Memory B cell (primary cell): ENCODE results near the gene ZNF33B.
"Not testable (repeated sequence)": the region's sequence is repeated elsewhere in the genome, so short reads cannot be mapped to it uniquely, and the experiment has no call there.

Source experiments
- ATAC-seq: fragments of 150-1000 bp; cut with Tn5 transposase; 2 replicates; pipeline ENCODE4 v1.10.0; 2021; ENCODE audit warnings: low read depth, mild to moderate bottlenecking, moderate library complexity
- DNase-seq, 2 donors: peaks; one replicate each; pipeline ENCODE4 v3.0.0; 2022; ENCODE audit warnings: low spot score in 2 of 2
- H3K27ac Mint-ChIP-seq: one replicate; pipeline ENCODE4 v1.8.0; 2022; ENCODE audit warnings: mild to moderate bottlenecking, moderate library complexity, mixed read lengths
- H3K27me3 Mint-ChIP-seq: one replicate; pipeline ENCODE4 v1.8.0; 2022; ENCODE audit warnings: mixed read lengths
- H3K36me3 Mint-ChIP-seq: one replicate; pipeline ENCODE4 v1.8.0; 2022; ENCODE audit warnings: mild to moderate bottlenecking, mixed read lengths
- H3K4me1 Mint-ChIP-seq: one replicate; pipeline ENCODE4 v1.8.0; 2022; ENCODE audit warnings: mixed read lengths
- H3K4me3 Mint-ChIP-seq: one replicate; pipeline ENCODE4 v1.8.0; 2022; ENCODE audit warnings: mild to moderate bottlenecking, moderate library complexity, mixed read lengths
- H3K9me3 Mint-ChIP-seq: one replicate; pipeline ENCODE4 v1.8.0; 2022; ENCODE audit warnings: mixed read lengths

The ZNF33B gene

DNA sequence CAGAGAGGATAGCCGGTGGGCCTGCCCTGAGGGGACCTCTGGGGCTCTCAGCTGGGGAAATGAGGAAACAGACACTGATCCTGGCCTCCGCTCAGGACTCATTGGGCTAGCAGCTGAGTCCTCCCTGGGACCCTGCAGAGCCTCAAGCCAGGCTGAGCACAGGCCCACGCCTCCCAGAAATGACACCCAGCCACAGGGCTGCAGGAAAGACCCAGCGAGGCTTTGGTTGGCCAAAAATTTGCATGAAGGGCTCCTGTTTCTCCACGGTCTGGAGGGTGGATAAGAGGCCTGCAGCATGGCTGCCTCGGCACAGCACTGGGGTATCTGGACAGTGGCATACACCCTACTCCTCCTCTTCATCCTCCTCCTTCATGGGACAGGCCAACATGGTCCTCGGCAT, 60.4 kb downstream of the ZNF33B start:
- Mint-ChIP-seq H3K4me1 (peaks cover 12% of the 10 kb centered on the region), H3K9me3 (peaks cover 3% of the 10 kb centered on the region), H3K36me3 (peaks cover 7% of the 10 kb centered on the region), H3K27me3 (peaks cover 3% of the 10 kb centered on the region), H3K27ac (no peak overlapping the region), H3K4me3 (no peak overlapping the region)
- DNase-seq, result no peak
- ATAC-seq, result no peak

- ATAC-seq, result no peak
- peaks cover 3% of the 10 kb centered on the region for H3K27me3 Mint-ChIP-seq
- H3K36me3 Mint-ChIP-seq, result peaks cover 2% of the 10 kb centered on the region
These were observed 62.0 kb downstream of the ZNF33B start for GRCh38 chr10:42576338-42576737.

GRCh38 chr10:42574336-42574735, 64.0 kb downstream of the ZNF33B start:
- ATAC-seq (no peak), DNase-seq (no peak)
- Mint-ChIP-seq H3K27ac (no peak overlapping the region), H3K36me3 (peaks cover 3% of the 10 kb centered on the region), H3K27me3 (peaks cover 3% of the 10 kb centered on the region), H3K4me3 (no peak overlapping the region), H3K9me3 (peaks cover 4% of the 10 kb centered on the region), H3K4me1 (peaks cover 9% of the 10 kb centered on the region)

More at GRCh38 chr10:42576338-42576737, 62.0 kb downstream of the ZNF33B start:
- H3K4me3 Mint-ChIP-seq, result no peak overlapping the region
- no peak overlapping the region for H3K27ac Mint-ChIP-seq
- no peak for DNase-seq
- H3K9me3 Mint-ChIP-seq, result no peaks in the 10 kb centered on the region
- H3K4me1 Mint-ChIP-seq, result peaks cover 9% of the 10 kb centered on the region

GRCh38 chr10:42556931-42557330, 81.4 kb downstream of the ZNF33B start:
- no peak overlapping the region for H3K4me3 Mint-ChIP-seq
- H3K27ac Mint-ChIP-seq, result no peak overlapping the region
- no peaks in the 10 kb centered on the region for H3K9me3 Mint-ChIP-seq
- DNase-seq (no peak), ATAC-seq (no peak)
- no peaks in the 10 kb centered on the region for H3K27me3 Mint-ChIP-seq
- H3K4me1 Mint-ChIP-seq, result peaks cover 10% of the 10 kb centered on the region
- H3K36me3 Mint-ChIP-seq, result peaks cover 3% of the 10 kb centered on the region

- not testable (repeated sequence) for DNase-seq, H3K9me3 Mint-ChIP-seq, H3K27ac Mint-ChIP-seq, H3K27me3 Mint-ChIP-seq, ATAC-seq
- H3K4me1 Mint-ChIP-seq, result peaks cover 23% of the 10 kb centered on the region
- peak overlapping the region; percentile 99 for H3K4me3 Mint-ChIP-seq
- peaks cover 13% of the 10 kb centered on the region for H3K36me3 Mint-ChIP-seq
These were observed 84.8 kb downstream of the ZNF33B start for GRCh38 chr10:42553576-42553975.

DNA sequence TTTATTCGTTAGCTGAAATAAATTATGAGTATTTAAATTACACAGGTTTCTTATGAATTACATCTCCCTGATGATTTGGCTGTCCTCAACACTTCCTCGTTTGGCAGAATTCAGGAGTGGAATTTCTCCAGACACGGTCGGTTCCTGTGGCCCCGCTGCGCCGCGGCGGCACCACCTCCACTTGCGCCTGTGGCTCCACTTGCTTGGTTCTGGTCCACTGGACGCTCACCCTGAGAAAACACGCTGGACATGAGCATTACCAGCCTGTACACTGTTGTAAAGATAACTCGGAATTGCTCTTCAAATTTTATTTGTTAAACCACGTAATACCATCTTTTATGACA, 85.3 kb downstream of the ZNF33B start:
- DNase-seq (no peak), ATAC-seq (no peak)
- peak overlapping the region; percentile 99 for H3K4me3 Mint-ChIP-seq
- H3K36me3 Mint-ChIP-seq, result peaks cover 15% of the 10 kb centered on the region
- H3K27me3 Mint-ChIP-seq, result no peaks in the 10 kb centered on the region
- peaks cover 24% of the 10 kb centered on the region for H3K4me1 Mint-ChIP-seq
- H3K9me3 Mint-ChIP-seq, result no peaks in the 10 kb centered on the region
- peak overlapping the region; percentile 97 for H3K27ac Mint-ChIP-seq

DNA sequence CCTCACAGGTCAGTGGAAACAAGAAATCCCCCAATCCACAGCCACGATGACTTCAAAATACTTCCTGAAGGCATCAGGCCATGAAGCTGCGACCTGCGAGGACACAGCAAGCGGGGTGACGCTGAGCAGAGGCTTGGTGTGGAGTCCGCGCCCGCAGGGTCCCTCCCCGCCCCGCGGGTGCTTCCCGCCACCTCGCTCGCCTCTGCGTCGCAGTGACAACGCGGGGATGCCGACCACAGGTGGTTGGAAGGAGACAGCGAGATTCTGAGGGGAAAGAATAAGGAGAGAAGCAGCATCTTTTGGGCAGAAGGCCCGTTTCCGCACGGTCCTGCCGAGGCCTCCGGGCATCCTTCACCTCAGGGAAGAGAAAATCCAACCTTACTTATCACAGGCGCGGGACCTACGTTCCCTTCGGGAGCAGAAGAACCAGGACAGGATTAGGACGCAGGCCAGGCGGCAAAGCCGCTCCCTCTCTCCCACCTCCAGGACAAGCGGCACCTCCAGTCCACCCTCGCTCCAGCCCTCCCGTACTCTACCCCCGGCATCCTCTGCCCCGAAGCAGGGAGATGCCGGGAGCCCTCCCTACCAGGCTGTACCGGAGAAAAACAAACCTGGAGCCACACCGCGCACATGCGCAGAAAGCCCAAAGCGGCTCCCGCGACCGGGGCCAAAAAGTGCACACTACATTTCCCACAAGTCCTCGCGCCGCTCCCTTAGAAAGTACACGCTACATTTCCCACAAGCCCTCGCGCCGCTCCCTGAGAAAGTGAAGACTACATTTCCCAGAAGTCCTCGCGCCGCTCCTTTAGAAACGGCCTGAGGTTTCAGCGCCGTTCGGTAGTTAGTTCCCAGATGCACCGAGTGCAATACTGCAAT, 85.9 kb downstream of the ZNF33B start:
- peaks cover 20% of the 10 kb centered on the region for H3K36me3 Mint-ChIP-seq
- peaks cover 3% of the 10 kb centered on the region for H3K9me3 Mint-ChIP-seq
- peak overlapping the region; percentile 97 for H3K27ac Mint-ChIP-seq
- H3K4me3 Mint-ChIP-seq, result peak overlapping the region; percentile 99
- peak; percentile 80 to 87 for DNase-seq
- H3K27me3 Mint-ChIP-seq, result no peaks in the 10 kb centered on the region
- ATAC-seq, result peak; percentile 94
- H3K4me1 Mint-ChIP-seq, result peaks cover 29% of the 10 kb centered on the region

GRCh38 chr10:42551582-42552187, 86.7 kb downstream of the ZNF33B start:
- Mint-ChIP-seq H3K27me3 (no peaks in the 10 kb centered on the region), H3K27ac (peak overlapping the region; percentile 97), H3K9me3 (peaks cover 5% of the 10 kb centered on the region), H3K4me3 (peak overlapping the region; percentile 99), H3K36me3 (peaks cover 25% of the 10 kb centered on the region), H3K4me1 (peaks cover 32% of the 10 kb centered on the region)
- DNase-seq (no peak), ATAC-seq (no peak)

DNA sequence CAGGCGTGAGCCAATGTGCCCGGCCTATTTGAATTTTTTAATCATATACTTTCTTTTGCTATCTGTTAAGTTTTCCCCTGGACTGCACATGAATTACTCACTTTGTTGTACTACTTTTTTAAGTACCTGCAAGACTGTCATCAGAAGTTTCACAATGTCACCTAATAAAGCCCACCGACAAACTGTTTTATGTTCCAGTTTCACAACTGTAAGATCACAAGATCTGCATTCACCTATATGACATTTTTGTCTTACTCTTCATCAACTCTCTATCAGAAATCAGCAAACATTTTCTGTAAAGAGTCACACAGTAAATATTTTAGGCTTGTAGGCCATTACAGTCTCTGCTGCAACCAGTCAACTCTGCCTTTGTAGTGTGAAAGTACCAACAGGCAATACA, 88.5 kb downstream of the ZNF33B start:
- no peaks in the 10 kb centered on the region for H3K27me3 Mint-ChIP-seq
- H3K27ac Mint-ChIP-seq, result no peak overlapping the region
- ATAC-seq (no peak), DNase-seq (no peak)
- H3K4me1 Mint-ChIP-seq, result peaks cover 36% of the 10 kb centered on the region
- H3K4me3 Mint-ChIP-seq, result no peak overlapping the region
- H3K36me3 Mint-ChIP-seq, result peaks cover 38% of the 10 kb centered on the region
- H3K9me3 Mint-ChIP-seq, result peaks cover 11% of the 10 kb centered on the region

- Mint-ChIP-seq H3K4me3 (no peak overlapping the region), H3K9me3 (peaks cover 11% of the 10 kb centered on the region), H3K27ac (no peak overlapping the region), H3K36me3 (peaks cover 48% of the 10 kb centered on the region), H3K27me3 (no peaks in the 10 kb centered on the region), H3K4me1 (peaks cover 34% of the 10 kb centered on the region)
- DNase-seq (no peak), ATAC-seq (no peak)
These were observed 90.1 kb downstream of the ZNF33B start for GRCh38 chr10:42548254-42548653.

DNA sequence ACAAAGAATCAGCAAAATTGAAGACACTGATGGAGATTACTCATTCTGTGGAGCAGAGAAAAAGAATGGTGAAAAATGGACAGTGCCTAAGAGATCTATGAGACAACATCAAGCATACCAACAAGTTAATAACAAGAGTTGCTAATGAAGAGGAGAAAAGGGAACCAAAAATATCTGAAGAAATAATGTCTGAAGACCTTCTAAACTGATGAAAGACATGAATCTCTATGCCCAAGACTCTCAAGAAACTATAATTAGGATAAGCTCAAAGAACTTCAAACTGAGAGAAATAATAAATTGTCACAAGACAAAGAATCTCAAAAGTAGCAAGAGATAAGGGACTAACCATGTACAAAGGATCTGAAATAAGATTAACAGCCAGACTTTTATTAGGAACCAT, 93.4 kb downstream of the ZNF33B start:
- H3K36me3 Mint-ChIP-seq, result peaks cover 59% of the 10 kb centered on the region
- peaks cover 16% of the 10 kb centered on the region for H3K4me1 Mint-ChIP-seq
- DNase-seq (no peak), ATAC-seq (no peak)
- no peaks in the 10 kb centered on the region for H3K27me3 Mint-ChIP-seq
- no peak overlapping the region for H3K27ac Mint-ChIP-seq
- no peak overlapping the region for H3K4me3 Mint-ChIP-seq
- H3K9me3 Mint-ChIP-seq, result peaks cover 21% of the 10 kb centered on the region

DNA sequence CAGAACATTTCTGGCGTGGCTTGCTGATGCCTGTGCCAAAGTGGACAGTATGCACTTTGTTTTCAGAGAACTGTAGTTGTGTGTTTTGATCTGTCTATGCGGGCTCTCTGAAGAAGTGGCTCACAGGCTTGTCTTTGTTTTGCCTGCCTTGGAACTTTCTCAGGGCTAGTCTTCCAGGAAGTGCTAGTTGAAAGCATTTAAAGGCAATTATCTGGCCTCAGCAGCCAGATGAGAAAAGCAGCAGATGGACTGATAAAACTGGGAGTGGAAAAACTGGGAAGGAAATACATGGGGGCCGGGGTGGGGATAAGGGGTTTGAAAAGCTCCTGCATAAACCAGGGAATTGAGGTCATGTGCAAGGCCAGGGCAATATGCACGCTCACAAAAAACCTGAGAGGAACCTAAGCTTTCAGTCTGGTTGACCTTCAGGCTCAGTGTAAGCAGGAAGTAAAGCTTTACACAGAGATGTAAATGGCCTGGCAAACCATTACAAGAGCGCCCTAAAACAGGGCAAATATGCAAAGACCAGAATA, 94.5 kb downstream of the ZNF33B start:
- Mint-ChIP-seq H3K27ac (no peak overlapping the region), H3K9me3 (peaks cover 21% of the 10 kb centered on the region), H3K36me3 (peaks cover 57% of the 10 kb centered on the region), H3K27me3 (no peaks in the 10 kb centered on the region), H3K4me3 (no peak overlapping the region), H3K4me1 (peaks cover 14% of the 10 kb centered on the region)
- no peak for ATAC-seq
- no peak for DNase-seq
